HUES64 (cell line): ENCODE data around the gene SLC9A4.

ENCODE experiments used
- H3K27ac ChIP-seq: 2 replicates; pipeline ENCODE4 v1.7.0; 2013; ENCODE audit warnings: low read depth, low read length, inconsistent platforms
- H3K27me3 ChIP-seq: 2 replicates; pipeline ENCODE4 v1.6.1; 2013; ENCODE audit warnings: mild to moderate bottlenecking, low read length; ENCODE audit not compliant: insufficient read depth
- H3K36me3 ChIP-seq: 2 replicates; pipeline ENCODE4 v1.6.1; 2013; ENCODE audit warnings: mild to moderate bottlenecking, low read length; ENCODE audit not compliant: insufficient read depth
- H3K4me1 ChIP-seq: 2 replicates; pipeline ENCODE4 v1.6.1; 2013; ENCODE audit warnings: mild to moderate bottlenecking, low read length, moderate library complexity; ENCODE audit not compliant: insufficient read depth
- H3K4me3 ChIP-seq: 2 replicates; pipeline ENCODE4 v1.5.1; 2013; ENCODE audit warnings: mild to moderate bottlenecking, low read length, moderate library complexity
- H3K9ac ChIP-seq: 2 replicates; pipeline ENCODE4 v1.6.1; 2013; ENCODE audit warnings: mild to moderate bottlenecking, low read depth, low read length
- H3K9me3 ChIP-seq: 2 replicates; pipeline ENCODE4 v1.6.1; 2013; ENCODE audit warnings: low read depth, low read length; ENCODE audit not compliant: insufficient read depth
- WGBS: fragments of 150-250, 120-280 bp; methylation state at CpG from one replicate; pipeline ENCODE4 v1.1.7; 2013; ENCODE audit warnings: missing lambda C conversion rate; 5-methylcytosine and 5-hydroxymethylcytosine counted together

The SLC9A4 gene

DNA sequence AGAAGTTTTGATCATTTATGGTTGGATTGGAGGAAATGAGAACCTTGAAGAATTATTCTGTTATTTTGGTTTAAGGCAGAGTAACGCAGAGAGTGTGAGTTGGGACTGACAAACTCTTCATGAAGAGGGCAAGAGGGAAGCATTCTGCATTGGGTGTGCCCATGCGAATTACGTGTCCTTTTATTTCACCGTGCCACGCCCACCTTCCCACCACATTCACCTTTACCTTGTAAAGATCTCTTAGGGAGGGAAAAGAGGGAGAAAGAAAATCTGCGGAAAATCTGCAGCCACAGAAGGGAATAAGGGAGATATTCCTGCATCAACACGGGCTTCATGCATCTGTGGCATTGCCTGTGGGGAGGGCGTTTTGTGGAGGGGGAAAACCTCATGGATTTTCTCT is 31.8 kb downstream of the SLC9A4 start:
- Histone ChIP-seq H3K4me1 (no peaks in the 10 kb centered on the region), H3K27ac (no peak overlapping the region), H3K9me3 (no peaks in the 10 kb centered on the region), H3K9ac (no peak overlapping the region), H3K27me3 (no peaks in the 10 kb centered on the region), H3K36me3 (no peaks in the 10 kb centered on the region), H3K4me3 (no peak overlapping the region)
- 91% methylated on average over 4 of the region's 8 CpGs for WGBS

DNA sequence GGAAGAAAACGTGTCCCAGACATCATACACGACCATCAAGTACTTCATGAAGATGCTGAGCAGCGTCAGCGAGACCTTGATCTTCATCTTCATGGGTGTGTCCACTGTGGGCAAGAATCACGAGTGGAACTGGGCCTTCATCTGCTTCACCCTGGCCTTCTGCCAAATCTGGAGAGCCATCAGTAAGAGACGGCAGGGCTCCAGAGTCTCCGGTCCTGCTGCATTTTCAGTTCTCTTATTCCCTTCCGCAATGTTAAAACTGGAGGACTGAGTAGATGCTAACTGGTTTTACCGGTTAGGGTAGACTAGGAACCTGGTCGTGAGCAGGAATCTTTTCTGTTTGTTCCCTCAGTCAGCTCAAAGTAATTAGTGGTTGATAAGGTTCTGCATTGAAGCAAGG is 32.3 kb downstream of the SLC9A4 start:
- no peaks in the 10 kb centered on the region for H3K36me3 ChIP-seq
- no peaks in the 10 kb centered on the region for H3K27me3 ChIP-seq
- no peak overlapping the region for H3K9ac ChIP-seq
- no peak overlapping the region for H3K4me3 ChIP-seq
- 93% methylated on average over 10 of the region's 10 CpGs for WGBS
- no peak overlapping the region for H3K27ac ChIP-seq
- no peaks in the 10 kb centered on the region for H3K9me3 ChIP-seq
- H3K4me1 ChIP-seq: no peaks in the 10 kb centered on the region

DNA sequence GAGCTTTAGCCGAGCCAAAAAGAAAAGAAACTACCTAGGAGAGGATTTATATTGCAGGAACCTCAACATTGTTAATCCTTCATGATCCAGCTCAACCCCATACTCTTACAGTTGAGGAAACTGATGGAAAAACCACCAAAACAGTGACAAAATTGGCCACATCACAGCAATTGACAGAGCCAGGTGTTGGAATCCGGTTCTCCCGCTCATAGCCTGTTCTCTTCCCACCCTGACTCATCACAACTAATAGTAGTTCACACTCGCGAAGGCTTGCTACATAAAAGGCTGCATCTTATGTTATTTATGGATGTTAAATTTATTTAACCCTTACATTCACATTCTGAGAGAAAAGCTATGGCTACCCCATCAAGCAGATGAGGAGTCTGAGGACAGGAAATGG is 33.7 kb downstream of the SLC9A4 start:
- H3K27ac ChIP-seq: no peak overlapping the region
- H3K36me3 ChIP-seq: no peaks in the 10 kb centered on the region
- 97% methylated on average over 3 of the region's 5 CpGs for WGBS
- H3K9me3 ChIP-seq: no peaks in the 10 kb centered on the region
- no peak overlapping the region for H3K4me3 ChIP-seq
- H3K4me1 ChIP-seq: no peaks in the 10 kb centered on the region
- H3K9ac ChIP-seq: no peak overlapping the region
- H3K27me3 ChIP-seq: no peaks in the 10 kb centered on the region

DNA sequence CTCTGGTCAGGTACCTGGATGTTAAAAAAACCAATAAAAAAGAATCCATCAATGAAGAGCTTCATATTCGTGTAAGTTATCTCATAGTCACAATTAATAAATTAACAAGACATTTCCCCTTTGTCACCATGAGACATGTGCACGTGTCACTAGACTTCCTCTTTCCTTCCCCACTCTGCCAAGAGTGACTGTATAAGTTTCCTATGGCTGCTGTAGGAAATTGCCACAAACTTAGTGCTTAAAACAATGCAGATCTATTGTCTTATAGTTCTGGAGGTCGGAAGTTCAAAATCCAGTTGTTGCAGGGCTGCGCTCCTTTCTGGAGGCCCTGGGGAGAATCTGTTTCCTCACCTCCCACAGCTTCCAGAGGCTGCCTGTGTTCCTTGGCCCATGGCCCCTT is 35.8 kb downstream of the SLC9A4 start:
- H3K4me1 ChIP-seq: peaks cover 8% of the 10 kb centered on the region; the same call in 1 of the 2 replicates
- H3K4me3 ChIP-seq: no peak overlapping the region
- no peak overlapping the region for H3K9ac ChIP-seq
- H3K36me3 ChIP-seq: no peaks in the 10 kb centered on the region
- H3K27me3 ChIP-seq: no peaks in the 10 kb centered on the region
- no peak overlapping the region for H3K27ac ChIP-seq
- WGBS: 75% methylated on average over 4 of the region's 4 CpGs
- no peaks in the 10 kb centered on the region for H3K9me3 ChIP-seq

DNA sequence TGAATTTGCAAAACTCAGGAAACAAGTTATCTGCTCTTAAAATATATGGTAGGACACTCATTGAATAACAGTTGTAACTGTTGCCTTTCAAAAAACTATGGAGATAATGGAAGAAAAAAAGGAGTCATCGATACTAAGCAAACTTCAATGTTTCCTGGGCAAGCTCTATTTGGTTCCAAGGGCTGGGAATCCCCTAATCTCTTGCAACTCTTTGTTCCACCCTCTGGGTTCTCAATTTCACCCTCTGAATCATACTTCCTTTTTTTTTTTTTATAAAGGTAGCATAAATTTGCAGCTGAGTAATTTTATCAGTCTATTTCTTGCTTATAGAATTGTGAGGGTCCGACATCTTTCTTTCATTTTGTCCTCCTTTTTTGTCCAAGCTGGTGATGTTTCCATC is 36.7 kb downstream of the SLC9A4 start:
- Histone ChIP-seq H3K4me1 (peaks cover 13% of the 10 kb centered on the region; the same call in 1 of the 2 replicates), H3K9me3 (no peaks in the 10 kb centered on the region), H3K27me3 (no peaks in the 10 kb centered on the region), H3K9ac (no peak overlapping the region), H3K36me3 (no peaks in the 10 kb centered on the region), H3K27ac (no peak overlapping the region), H3K4me3 (no peak overlapping the region)
- WGBS: 96% methylated on average over 2 of the region's 2 CpGs

DNA sequence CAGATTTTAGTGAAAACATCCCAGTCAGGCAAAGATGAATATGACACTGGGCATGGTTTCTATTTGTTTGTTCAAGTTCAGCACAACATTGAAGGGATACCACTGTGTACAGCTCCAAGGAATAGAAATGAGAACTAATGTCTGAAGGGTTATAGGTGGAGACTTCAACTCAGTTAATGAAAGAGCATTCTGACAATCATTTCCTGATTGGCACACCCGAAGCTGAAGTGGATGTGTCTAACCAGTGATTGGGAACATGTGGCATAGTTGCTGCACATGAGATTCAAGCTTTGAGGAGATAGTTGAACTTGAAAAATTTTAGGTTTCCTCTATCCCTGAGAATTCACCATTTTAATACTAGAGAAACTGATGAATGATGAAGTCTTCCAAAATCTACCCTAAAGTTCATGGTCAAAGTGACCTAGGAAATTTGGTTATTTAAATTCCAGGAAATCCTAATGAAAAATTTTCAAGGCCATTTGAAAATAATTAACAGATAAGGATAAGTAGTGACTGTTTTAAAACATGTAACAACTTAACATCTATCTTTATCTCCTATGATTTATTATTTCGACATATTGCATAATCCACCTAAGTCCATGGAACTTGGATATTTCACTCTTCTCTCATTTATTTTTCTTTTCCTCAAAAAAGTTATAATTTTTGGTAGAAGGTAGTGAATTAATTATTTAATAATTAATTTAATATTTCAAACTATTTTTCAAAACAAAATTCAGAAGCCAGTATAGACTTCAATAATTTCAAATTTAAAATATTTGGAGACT is 38.0 kb downstream of the SLC9A4 start:
- Histone ChIP-seq H3K27me3 (no peaks in the 10 kb centered on the region), H3K4me3 (no peak overlapping the region), H3K9me3 (no peaks in the 10 kb centered on the region), H3K9ac (no peak overlapping the region), H3K27ac (no peak overlapping the region), H3K4me1 (peaks cover 13% of the 10 kb centered on the region; the same call in 1 of the 2 replicates), H3K36me3 (no peaks in the 10 kb centered on the region)
- WGBS: 97% methylated on average over 2 of the region's 2 CpGs

DNA sequence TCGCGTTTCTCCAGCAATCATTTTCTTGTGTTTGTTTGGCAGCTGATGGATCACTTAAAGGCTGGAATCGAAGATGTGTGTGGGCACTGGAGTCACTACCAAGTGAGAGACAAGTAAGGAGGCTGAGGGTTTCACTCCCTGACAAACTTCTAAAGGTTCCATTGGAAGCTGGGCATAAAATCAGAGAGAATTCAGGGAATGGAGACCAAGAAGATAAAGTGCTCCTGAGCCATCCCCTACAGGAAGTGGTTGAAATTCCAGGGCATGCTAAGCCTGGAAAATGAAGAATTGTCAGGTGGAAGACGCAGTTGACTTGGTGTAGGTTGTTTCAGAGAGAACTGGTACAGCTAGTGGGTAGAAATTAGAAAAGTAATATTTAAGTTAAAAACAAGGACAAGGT is 39.1 kb downstream of the SLC9A4 start:
- Histone ChIP-seq H3K9me3 (no peaks in the 10 kb centered on the region), H3K9ac (no peak overlapping the region), H3K27me3 (no peaks in the 10 kb centered on the region), H3K4me1 (peaks cover 13% of the 10 kb centered on the region; the same call in 1 of the 2 replicates), H3K4me3 (no peak overlapping the region), H3K27ac (no peak overlapping the region), H3K36me3 (no peaks in the 10 kb centered on the region)
- WGBS: 95% methylated on average over 4 of the region's 4 CpGs

DNA sequence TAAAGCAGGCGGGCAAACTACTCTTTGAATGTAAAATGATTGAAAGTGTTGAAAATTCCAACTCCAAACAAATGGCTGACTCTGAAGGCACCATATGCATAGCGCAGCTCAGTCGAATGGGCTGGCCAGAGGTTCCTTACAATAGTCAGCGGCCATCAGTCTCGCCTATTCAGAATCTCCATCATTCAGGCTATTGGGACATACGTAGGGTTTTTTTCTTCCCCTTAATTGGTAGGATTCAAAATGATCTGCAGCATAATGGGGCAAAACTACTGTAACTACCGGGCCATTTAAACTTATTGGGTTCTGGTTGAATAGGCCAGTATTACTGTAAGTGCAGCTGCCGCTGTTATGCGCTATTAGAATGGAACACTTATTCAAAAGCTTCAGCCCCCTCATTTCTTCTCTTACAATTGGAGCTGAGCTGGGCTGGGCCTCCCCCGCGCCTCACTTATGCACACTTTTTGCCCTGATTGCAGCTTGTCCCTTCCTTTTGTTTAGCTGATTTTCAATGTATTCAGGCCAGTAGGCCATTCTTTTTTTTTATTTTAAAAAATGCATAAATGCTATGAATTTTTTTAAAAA is 40.4 kb downstream of the SLC9A4 start:
- H3K36me3 ChIP-seq: no peaks in the 10 kb centered on the region
- 92% methylated on average over 11 of the region's 11 CpGs for WGBS
- H3K27ac ChIP-seq: peak overlapping the region; percentile 27; the same call in 1 of the 2 replicates
- H3K4me3 ChIP-seq: no peak overlapping the region
- H3K4me1 ChIP-seq: peaks cover 13% of the 10 kb centered on the region; the same call in 1 of the 2 replicates
- H3K27me3 ChIP-seq: no peaks in the 10 kb centered on the region
- no peak overlapping the region; the same call in 1 of the 2 replicates for H3K9ac ChIP-seq
- no peaks in the 10 kb centered on the region for H3K9me3 ChIP-seq

DNA sequence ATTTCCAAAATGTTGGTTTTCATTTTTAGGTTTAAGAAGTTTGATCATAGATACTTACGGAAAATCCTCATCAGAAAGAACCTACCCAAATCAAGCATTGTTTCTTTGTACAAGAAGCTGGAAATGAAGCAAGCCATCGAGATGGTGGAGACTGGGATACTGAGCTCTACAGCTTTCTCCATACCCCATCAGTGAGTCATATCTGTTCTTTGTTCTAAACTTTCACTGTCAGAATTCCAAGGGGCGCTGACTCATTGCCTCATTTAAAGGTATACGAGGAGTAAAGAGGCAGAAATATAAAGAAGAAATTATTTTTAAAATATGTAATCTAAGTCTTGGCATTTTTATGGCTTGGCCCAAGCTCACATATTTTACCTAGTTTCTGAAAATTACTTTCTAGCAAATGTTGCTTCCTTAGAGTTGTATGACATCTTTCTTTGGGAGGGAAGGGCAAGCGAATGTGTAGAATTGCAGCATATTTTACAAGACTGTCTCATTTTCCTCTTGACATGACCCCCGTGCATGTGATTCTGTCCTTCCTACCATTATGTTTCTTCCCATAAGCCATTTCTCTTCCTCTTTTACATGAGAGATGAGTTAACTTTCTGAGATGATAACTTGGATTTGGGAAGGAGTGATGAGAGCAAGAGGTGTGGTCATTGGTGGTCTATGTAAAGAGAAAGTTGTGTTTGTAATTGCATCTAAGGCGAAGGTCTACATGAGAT is 41.2 kb downstream of the SLC9A4 start:
- 84% methylated on average over 4 of the region's 7 CpGs for whole genome bisulfite sequencing
- Histone ChIP-seq H3K27ac (peak overlapping the region; percentile 27; the same call in 1 of the 2 replicates), H3K36me3 (no peaks in the 10 kb centered on the region), H3K4me1 (peaks cover 13% of the 10 kb centered on the region; the same call in 1 of the 2 replicates), H3K9me3 (no peaks in the 10 kb centered on the region), H3K9ac (no peak overlapping the region; the same call in 1 of the 2 replicates), H3K4me3 (no peak overlapping the region), H3K27me3 (no peaks in the 10 kb centered on the region)

DNA sequence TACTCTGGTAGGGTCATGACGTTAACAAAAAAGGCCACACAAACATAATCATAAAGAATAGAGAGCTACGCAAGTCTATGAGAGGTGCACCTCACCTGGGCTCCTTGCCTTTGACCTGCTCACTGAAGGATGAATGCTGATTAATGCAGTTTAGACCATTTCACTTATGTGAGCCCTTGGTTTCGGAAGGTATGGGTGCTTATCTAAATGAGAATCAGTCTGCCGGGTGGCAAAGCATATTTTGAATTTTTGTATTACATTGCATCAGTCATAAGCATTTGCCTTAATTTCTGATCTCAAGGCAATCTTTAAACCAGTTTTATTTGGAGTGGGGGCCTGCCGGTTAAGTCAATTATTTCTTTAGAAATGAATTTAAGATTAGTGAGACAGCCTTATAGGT is 42.8 kb downstream of the SLC9A4 start:
- H3K9me3 ChIP-seq: no peaks in the 10 kb centered on the region
- no peak overlapping the region for H3K27ac ChIP-seq
- 80% methylated on average over 5 of the region's 5 CpGs for WGBS
- H3K36me3 ChIP-seq: no peaks in the 10 kb centered on the region
- no peak overlapping the region for H3K4me3 ChIP-seq
- H3K4me1 ChIP-seq: peaks cover 13% of the 10 kb centered on the region; the same call in 1 of the 2 replicates
- no peak overlapping the region for H3K9ac ChIP-seq
- no peaks in the 10 kb centered on the region for H3K27me3 ChIP-seq

DNA sequence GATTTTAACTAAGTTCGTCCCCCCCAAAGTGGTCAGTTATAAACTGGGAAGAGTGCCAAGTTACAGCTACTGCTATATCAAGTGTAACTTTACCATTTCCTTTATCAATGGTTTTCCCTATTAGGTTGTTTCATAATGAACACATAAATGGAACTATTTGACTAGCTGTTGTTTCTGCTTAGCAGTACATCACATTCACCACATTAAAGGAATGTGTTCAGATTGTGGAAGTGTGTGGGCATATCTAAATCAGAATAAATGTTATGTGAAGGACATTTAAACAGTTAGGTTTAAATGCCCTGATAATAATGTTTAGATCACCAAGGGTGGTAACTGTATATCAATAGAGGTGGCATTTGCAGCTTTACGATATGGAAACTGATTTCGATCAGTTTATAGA is 45.1 kb downstream of the SLC9A4 start:
- Histone ChIP-seq H3K4me1 (peaks cover 12% of the 10 kb centered on the region; the same call in 1 of the 2 replicates), H3K27ac (no peak overlapping the region), H3K36me3 (no peaks in the 10 kb centered on the region), H3K9me3 (no peaks in the 10 kb centered on the region), H3K4me3 (no peak overlapping the region), H3K27me3 (no peaks in the 10 kb centered on the region), H3K9ac (no peak overlapping the region)
- 95% methylated on average over 3 of the region's 3 CpGs for WGBS
